SK-N-SH treated with all-trans-retinoic acid at 6 μM for 48 hours (cell line): ENCODE measurements around the gene INTS15.

ENCODE experiments used
- CREB5 ChIP-seq: fragments of 250-450 bp; sonication (Bioruptor Pico); IDR thresholded peaks from 2 replicates; pipeline ENCODE4 v1.5.1; 2020; ENCODE audit warnings: low read depth, mild to moderate bottlenecking, moderate library complexity
- CSDC2 ChIP-seq: fragments of 250-450 bp; sonication (Bioruptor Pico); IDR thresholded peaks from 2 replicates; pipeline ENCODE4 v1.5.0; 2020; ENCODE audit warnings: mild to moderate bottlenecking, moderate library complexity
- OSR1 ChIP-seq: fragments of 250-450 bp; sonication (Bioruptor Pico); IDR thresholded peaks from 2 replicates; pipeline ENCODE4 v1.8.0; 2022; ENCODE audit warnings: moderate library complexity, mild to moderate bottlenecking, inconsistent platforms
- ZC3H10 ChIP-seq: fragments of 250-450 bp; sonication (Bioruptor Pico); IDR thresholded peaks from 2 replicates; pipeline ENCODE4 v1.5.1; 2021; ENCODE audit warnings: mild to moderate bottlenecking, moderate library complexity
- ZFP30 ChIP-seq: fragments of 450-650 bp; formaldehyde crosslinking; IDR thresholded peaks from 2 replicates; pipeline ENCODE4 v1.5.0; 2022; ENCODE audit warnings: mild to moderate bottlenecking, moderate library complexity

GRCh38 chr7:6571160-6571779, 18.6 kb upstream of the INTS15 start:
- TF ChIP-seq ZC3H10 (CRISPR knock-in tag) (no peak), CREB5 (CRISPR knock-in tag) (no peak), OSR1 (no peak), CSDC2 (no peak), ZFP30 (CRISPR knock-in tag) (no peak)
